AG10803 (cell line): Measurements from ENCODE around the gene MDM4.
"Not testable (repeated sequence)": the region's sequence is repeated elsewhere in the genome, so short reads cannot be mapped to it uniquely, and the experiment has no call there.

Experiments used
- DNase-seq: peaks from one replicate; pipeline ENCODE4 v3.0.0; 2010; ENCODE audit warnings: low read depth
- H3K4me3 ChIP-seq: 2 replicates; pipeline ENCODE4 v1.5.1; 2011; ENCODE audit warnings: mild to moderate bottlenecking, low read length, control low read depth
- CTCF ChIP-seq: conservative IDR thresholded peaks from 2 replicates; pipeline ENCODE4 v1.5.1; 2011; ENCODE audit warnings: mild to moderate bottlenecking, low read length, control low read depth, inconsistent platforms

The MDM4 gene

DNA sequence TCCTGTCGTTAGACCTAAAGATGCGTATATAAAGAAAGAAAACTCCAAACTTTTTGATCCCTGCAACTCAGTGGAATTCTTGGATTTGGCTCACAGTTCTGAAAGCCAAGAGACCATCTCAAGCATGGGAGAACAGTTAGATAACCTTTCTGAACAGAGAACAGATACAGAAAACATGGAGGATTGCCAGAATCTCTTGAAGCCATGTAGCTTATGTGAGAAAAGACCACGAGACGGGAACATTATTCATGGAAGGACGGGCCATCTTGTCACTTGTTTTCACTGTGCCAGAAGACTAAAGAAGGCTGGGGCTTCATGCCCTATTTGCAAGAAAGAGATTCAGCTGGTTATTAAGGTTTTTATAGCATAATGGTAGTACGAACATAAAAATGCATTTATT is 33.1 kb downstream of the MDM4 start:
- TF ChIP-seq CTCF, result no peak
- DNase-seq, result no peak
- no peak overlapping the region for H3K4me3 ChIP-seq

- TF ChIP-seq CTCF, result no peak
- DNase-seq, result no peak
- no peak overlapping the region for H3K4me3 ChIP-seq
Measured at GRCh38 chr1:204550926-204551325, 34.7 kb downstream of the MDM4 start.

DNA sequence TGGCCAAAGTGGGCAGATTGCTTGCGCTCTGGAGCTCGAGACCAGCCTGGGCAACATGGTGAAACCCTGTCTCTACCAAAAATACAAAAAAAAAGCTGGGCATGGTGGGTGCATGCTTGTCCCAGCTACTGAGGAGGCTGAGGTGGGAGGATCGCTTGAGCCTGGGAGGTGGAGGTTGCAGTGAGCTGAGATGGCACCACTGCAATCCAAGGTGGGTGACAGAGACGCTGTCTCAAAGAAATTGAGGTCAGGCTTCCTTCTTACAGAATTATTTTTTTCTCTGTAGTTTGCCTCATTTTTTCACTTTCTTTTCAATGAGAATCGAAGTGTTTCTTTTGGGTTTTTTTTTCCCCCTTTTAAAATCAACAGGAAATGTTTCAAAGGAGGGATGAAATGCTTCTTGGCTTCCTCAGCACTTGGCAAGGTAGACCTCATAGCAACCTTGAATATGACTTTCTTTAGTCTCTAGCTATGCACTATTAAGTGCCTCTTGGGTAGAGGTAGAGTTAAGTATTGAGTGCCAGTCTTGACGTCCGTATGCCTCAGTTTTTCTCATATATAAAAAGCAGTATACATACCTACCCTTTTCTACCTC is 40.3 kb downstream of the MDM4 start:
- no peak overlapping the region for H3K4me3 ChIP-seq
- no peak for DNase-seq
- no peak for TF ChIP-seq CTCF

- TF ChIP-seq CTCF, result no peak
- no peak overlapping the region for H3K4me3 ChIP-seq
- DNase-seq, result no peak
Measured at GRCh38 chr1:204558467-204558866, 42.3 kb downstream of the MDM4 start.

- DNase-seq, H3K4me3 ChIP-seq: not testable (repeated sequence)
Measured at GRCh38 chr1:204560002-204560401, 43.8 kb downstream of the MDM4 start.

- DNase-seq, result peak; percentile 46
- TF ChIP-seq CTCF, result no peak
- H3K4me3 ChIP-seq, result no peak overlapping the region
Measured at GRCh38 chr1:204560590-204561150, 44.5 kb downstream of the MDM4 start.

GRCh38 chr1:204562075-204562990 is 46.1 kb downstream of the MDM4 start:
- DNase-seq, result no peak
- no peak for TF ChIP-seq CTCF
- H3K4me3 ChIP-seq, result no peak overlapping the region
